Mucosa of descending colon (tissue), 3 donors: ENCODE data around the gene SLC47A1. TPM values are rescaled to one million over a fixed set of nuclear protein-coding genes. Genes with fewer than 3 reads are reported as not detected.

Experiments
- ATAC-seq: fragments of 200-7000 bp; cut with Tn5 transposase; one replicate; pipeline ENCODE4 v1.9.1; 2020; ENCODE audit warnings: mild to moderate bottlenecking, moderate library complexity
- DNase-seq, 3 donors: peaks; one replicate each; pipeline ENCODE4 v3.0.0-alpha.2; 2020
- H3K36me3 ChIP-seq: fragments of 200-600 bp; one replicate; pipeline ENCODE4 v1.8.0; 2021; ENCODE audit warnings: low read depth, mild to moderate bottlenecking
- H3K4me1 ChIP-seq: fragments of 200-600 bp; one replicate; pipeline ENCODE4 v1.8.0; 2021; ENCODE audit warnings: low read depth, mild to moderate bottlenecking
- H3K4me3 ChIP-seq: fragments of 200-600 bp; one replicate; pipeline ENCODE4 v1.8.0; 2021; ENCODE audit warnings: mild to moderate bottlenecking
- H3K9me3 ChIP-seq: fragments of 200-600 bp; one replicate; pipeline ENCODE4 v1.8.0; 2021; ENCODE audit warnings: mild to moderate bottlenecking
- CTCF ChIP-seq: fragments of 200-600 bp; IDR thresholded peaks from one replicate; pipeline ENCODE4 v1.8.0; 2022; ENCODE audit warnings: antibody characterized with exemption, mild to moderate bottlenecking
- intact Hi-C, 2 donors: fragments of 100-400 bp; cut with DNase I in 1 of 2; cut with micrococcal nuclease in 1 of 2; formaldehyde crosslinking; loops; one replicate each; pipeline versions ENCODE4 v1.11.0 to v1.11.1; 2022; cut with DNase I, micrococcal nuclease
- total RNA-seq, 3 donors: library from RNA; stranded (reverse); fragmentation: NEBNext Ultra II Directional in 2 of 3; extraction: Animal tissue kit (Norgen Biotek cat#: 25700) in 2 of 3; gene quantifications; one replicate each; pipeline versions ENCODE4 v1.2.1 to v1.2.4, GENCODE V29; 2021 to 2023
- donor health status: DM: no; HTN: no; CAD: no; lungs with moderate emphysema.
- donor health status: DM: no; HTN: no; CAD: no.
- donor health status: DM: no; HTN: yes; CAD: no.

The SLC47A1 gene
- total RNA-seq, 3 donors from 2014 or later = 1.0 to 2.9 (median 2.3) TPM

DNA sequence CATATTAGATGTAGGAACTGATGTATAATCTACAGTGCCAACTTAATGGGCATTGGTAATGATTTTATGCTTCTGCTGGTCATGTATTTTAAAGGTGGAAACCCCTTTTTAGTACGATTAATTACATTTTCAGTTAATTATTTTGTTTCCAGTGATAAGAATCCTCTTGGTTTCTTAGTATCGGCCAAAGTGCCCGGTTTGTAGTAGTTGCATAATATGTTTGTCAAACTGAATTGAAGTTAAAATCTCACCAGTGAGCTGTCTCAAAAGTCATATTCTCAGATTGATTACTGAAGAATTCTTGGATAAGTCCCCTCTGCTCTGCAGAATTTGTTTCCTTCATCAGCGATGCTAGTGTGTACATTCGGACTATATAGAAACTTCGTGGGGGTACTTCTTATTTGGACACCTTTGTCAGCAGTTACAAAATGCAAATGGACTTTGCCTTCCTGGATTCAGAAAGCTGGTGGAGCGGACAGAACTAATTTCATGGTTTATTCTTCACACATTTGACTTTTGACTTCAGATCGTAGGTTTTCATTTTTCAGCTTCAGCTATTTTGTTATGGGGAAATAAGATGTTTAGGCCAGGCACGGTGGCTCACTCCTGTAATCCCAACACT lies 28.2 kb downstream of the SLC47A1 start:
- TF ChIP-seq CTCF = no peak
- ATAC-seq (no peak), DNase-seq (no peak)
- intact Hi-C loops = no loop called here
- H3K9me3 ChIP-seq = no peaks in the 10 kb centered on the region
- H3K36me3 ChIP-seq = no peaks in the 10 kb centered on the region
- H3K4me3 ChIP-seq = no peak overlapping the region
- H3K4me1 ChIP-seq = no peaks in the 10 kb centered on the region

GRCh38 chr17:19565817-19566575 lies 32.3 kb downstream of the SLC47A1 start:
- no peak for TF ChIP-seq CTCF
- peaks cover 10% of the 10 kb centered on the region for H3K4me1 ChIP-seq
- intact Hi-C loops = no loop called here
- no peaks in the 10 kb centered on the region for H3K36me3 ChIP-seq
- no peak for DNase-seq
- H3K9me3 ChIP-seq = no peaks in the 10 kb centered on the region
- H3K4me3 ChIP-seq = no peak overlapping the region
- ATAC-seq = no peak

DNA sequence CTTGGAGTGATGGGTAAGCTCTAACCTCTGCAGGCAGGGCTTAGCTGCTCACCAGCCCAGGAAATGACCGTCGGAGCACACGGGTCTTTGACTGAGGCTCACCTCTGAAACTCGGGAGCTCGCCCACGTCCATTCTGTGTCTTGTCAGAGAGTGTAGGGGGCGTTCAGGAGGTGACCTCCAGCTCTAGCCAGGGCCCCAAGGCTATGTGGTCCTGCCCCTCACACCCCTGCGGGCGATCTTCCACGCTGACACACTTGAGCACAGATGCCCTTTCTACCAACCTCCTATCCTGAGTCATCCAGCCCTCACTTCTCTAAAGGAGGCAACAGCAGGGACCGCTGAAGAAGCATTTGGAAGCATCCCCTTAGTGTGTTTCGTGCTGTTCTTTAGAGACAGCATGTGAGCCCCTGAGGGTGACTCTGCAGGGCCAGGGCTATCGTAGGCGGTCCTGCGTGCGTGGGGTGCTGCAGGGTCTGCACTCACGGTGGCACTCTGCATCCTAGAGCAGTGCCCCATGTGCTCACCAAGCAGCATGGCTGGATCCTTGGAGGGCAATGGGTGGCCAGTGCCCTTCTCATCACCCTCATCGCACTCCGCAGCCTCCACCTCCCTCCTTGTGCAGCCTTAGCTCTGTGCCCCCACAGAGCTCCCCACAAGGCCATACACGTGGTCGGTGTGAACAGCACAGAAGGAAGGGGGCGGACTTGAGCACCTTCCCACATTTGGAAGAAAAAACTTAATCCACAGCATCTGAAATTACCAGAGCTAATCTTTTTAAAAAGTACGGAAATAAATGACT lies 33.8 kb downstream of the SLC47A1 start:
- Histone ChIP-seq H3K4me3 (no peak overlapping the region), H3K9me3 (no peaks in the 10 kb centered on the region), H3K4me1 (peaks cover 14% of the 10 kb centered on the region), H3K36me3 (no peaks in the 10 kb centered on the region)
- TF ChIP-seq CTCF = no peak
- DNase-seq = no peak
- ATAC-seq = no peak
- intact Hi-C loops = no loop called here

DNA sequence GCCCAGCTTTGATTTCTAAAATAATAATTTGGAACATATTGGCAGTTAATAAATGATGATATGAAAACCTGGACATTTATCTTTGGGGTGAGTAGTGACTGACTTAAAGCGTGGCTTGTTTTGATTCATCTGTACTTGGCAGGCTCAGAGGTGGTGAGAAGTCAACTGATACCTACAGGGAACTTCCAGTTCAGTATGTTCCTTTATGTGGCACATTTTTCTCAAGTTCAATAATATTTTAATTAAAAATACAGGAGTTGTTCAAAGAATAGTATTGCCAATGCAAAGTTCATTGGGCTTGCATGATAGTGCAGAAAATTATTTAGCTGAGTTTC lies 34.3 kb downstream of the SLC47A1 start:
- intact Hi-C loops = no loop called here
- no peak for TF ChIP-seq CTCF
- ATAC-seq (no peak), DNase-seq (no peak)
- Histone ChIP-seq H3K4me1 (peaks cover 14% of the 10 kb centered on the region), H3K9me3 (no peaks in the 10 kb centered on the region), H3K36me3 (no peaks in the 10 kb centered on the region), H3K4me3 (no peak overlapping the region)

DNA sequence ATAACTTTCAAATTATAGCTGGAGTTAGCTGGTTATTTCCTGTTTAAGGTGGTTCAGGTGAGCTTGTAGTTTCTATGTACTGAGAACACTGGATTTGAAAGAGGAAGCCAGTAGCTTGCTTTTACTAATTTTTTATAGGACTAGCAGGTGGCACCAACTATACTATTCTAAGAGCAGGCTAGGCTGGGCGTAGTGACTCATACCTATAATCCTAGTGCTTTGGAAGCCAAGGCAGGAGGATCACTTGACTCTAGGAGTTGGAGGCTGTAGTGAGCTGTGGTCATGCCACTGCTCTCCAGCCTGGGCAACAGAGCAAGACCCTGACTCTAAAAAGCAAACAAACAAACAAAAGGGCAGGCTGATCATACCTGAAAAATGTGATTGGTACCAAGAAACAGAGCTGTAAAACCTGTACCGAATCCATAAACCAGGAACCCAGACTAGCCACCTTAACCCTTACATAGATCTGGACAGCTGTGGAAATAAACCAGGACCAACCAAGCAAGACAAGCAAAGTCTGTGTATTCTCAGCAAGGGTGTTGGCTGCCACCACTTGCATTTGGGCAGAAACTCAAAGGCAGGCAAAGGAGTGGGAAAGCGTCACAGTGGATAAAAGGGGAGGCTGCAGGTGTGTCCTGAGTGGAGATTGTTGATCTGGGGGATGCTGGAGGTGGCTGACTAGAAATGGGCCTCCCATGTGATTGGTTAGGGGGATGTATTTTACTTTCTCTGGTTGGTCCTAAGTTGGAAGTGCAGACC lies 36.3 kb downstream of the SLC47A1 start:
- Histone ChIP-seq H3K4me3 (no peak overlapping the region), H3K36me3 (no peaks in the 10 kb centered on the region), H3K9me3 (no peaks in the 10 kb centered on the region), H3K4me1 (peaks cover 14% of the 10 kb centered on the region)
- ATAC-seq (peak; percentile 93), DNase-seq (peak in 1 of 3 donors; percentile 61)
- intact Hi-C loops = no loop called here
- TF ChIP-seq CTCF = no peak
